Neural cell (in vitro differentiated cells): ENCODE measurements around the gene MICU1. TPM values are rescaled to one million over a fixed set of nuclear protein-coding genes. Genes with fewer than 3 reads are reported as not detected.

Experiments
- H2AFZ ChIP-seq: fragments of 200-600, 300-800 bp; sonication (generic), shearing (Covaris generic); 2 replicates; pipeline ENCODE4 v1.6.0; 2014; ENCODE audit warnings: low read depth, mild to moderate bottlenecking, antibody characterized with exemption, low read length, moderate library complexity
- H3F3A ChIP-seq: fragments of 200-600 bp; shearing (Covaris generic); 2 replicates; pipeline ENCODE4 v1.6.1; 2016; ENCODE audit warnings: mild to moderate bottlenecking, moderate library complexity, mixed read lengths, antibody characterized with exemption, low read length; ENCODE audit not compliant: insufficient read depth, poor library complexity, severe bottlenecking
- H3K27ac ChIP-seq: fragments of 200-600, 300-800 bp; sonication (generic), shearing (Covaris generic); 2 replicates; pipeline ENCODE4 v1.5.1; 2014; ENCODE audit warnings: mild to moderate bottlenecking, low read length, moderate library complexity
- H3K27me3 ChIP-seq: fragments of 300-800, 200-600 bp; sonication (generic), shearing (Covaris generic); 2 replicates; pipeline ENCODE4 v1.6.0; 2014; ENCODE audit warnings: mild to moderate bottlenecking, low read depth, low read length, moderate library complexity; ENCODE audit not compliant: insufficient read depth
- H3K36me3 ChIP-seq: fragments of 300-800, 200-600 bp; sonication (generic), shearing (Covaris generic); 2 replicates; pipeline ENCODE4 v1.5.1; 2014; ENCODE audit warnings: mild to moderate bottlenecking, antibody characterized with exemption, low read length, moderate library complexity; ENCODE audit not compliant: insufficient read depth
- H3K4me2 ChIP-seq: fragments of 300-800, 200-600 bp; sonication (generic), shearing (Covaris generic); 2 replicates; pipeline ENCODE4 v1.6.0; 2014; ENCODE audit warnings: mild to moderate bottlenecking, low read length
- H3K4me3 ChIP-seq: fragments of 300-800, 200-600 bp; sonication (generic), shearing (Covaris generic); 2 replicates; pipeline ENCODE4 v1.5.1; 2014; ENCODE audit warnings: mild to moderate bottlenecking, low read length, moderate library complexity
- H3K79me2 ChIP-seq: fragments of 200-600 bp; shearing (Covaris generic); replicated peaks from 2 replicates; pipeline ENCODE4 v1.6.0; 2014; ENCODE audit warnings: mild to moderate bottlenecking, low read length, moderate library complexity; ENCODE audit not compliant: insufficient read depth
- H3K9ac ChIP-seq: fragments of 300-800, 200-600 bp; sonication (generic), shearing (Covaris generic); 2 replicates; pipeline ENCODE4 v1.6.1; 2016; ENCODE audit warnings: mild to moderate bottlenecking, low read length, mixed read lengths
- H3K9me2 ChIP-seq: fragments of 200-600 bp; shearing (Covaris generic); 2 replicates; pipeline ENCODE4 v1.6.1; 2016; ENCODE audit warnings: mild to moderate bottlenecking, low read length, mixed read lengths; ENCODE audit not compliant: insufficient read depth
- H3K9me3 ChIP-seq: fragments of 200-600, 300-800 bp; sonication (generic), shearing (Covaris generic); 2 replicates; pipeline ENCODE4 v1.6.1; 2016; ENCODE audit warnings: mild to moderate bottlenecking, mixed run types, low read length, moderate library complexity, mixed read lengths
- H4K20me1 ChIP-seq: fragments of 200-600 bp; shearing (Covaris generic); 2 replicates; pipeline ENCODE4 v1.6.1; 2016; ENCODE audit warnings: mild to moderate bottlenecking, mixed run types; ENCODE audit not compliant: insufficient read depth
- EP300 ChIP-seq: fragments of 450-650 bp; conservative IDR thresholded peaks from 2 replicates; pipeline ENCODE4 v1.6.1; 2014; ENCODE audit warnings: antibody characterized with exemption, mild to moderate bottlenecking, moderate library complexity; ENCODE audit not compliant: poor library complexity, severe bottlenecking
- EZH2 ChIP-seq: fragments of 200-600, 300-800 bp; shearing (Covaris generic), sonication (generic); IDR thresholded peaks from 2 replicates; pipeline ENCODE4 v1.6.1; 2014; ENCODE audit warnings: antibody characterized with exemption, low read length, borderline replicate concordance, mild to moderate bottlenecking; ENCODE audit not compliant: insufficient read depth, poor library complexity, severe bottlenecking
- MXI1 ChIP-seq: fragments of 450-650 bp; conservative IDR thresholded peaks from 2 replicates; pipeline ENCODE4 v1.6.1; 2014; ENCODE audit warnings: antibody characterized with exemption, mild to moderate bottlenecking; ENCODE audit not compliant: poor library complexity, severe bottlenecking
- POLR2AphosphoS5 ChIP-seq: IDR thresholded peaks from 2 replicates; pipeline ENCODE4 v1.6.1; 2012
- RAD21 ChIP-seq: fragments of 450-650 bp; conservative IDR thresholded peaks from 2 replicates; pipeline ENCODE4 v1.6.1; 2014; ENCODE audit warnings: antibody characterized with exemption, mild to moderate bottlenecking, moderate library complexity
- SMC3 ChIP-seq: fragments of 450-650 bp; conservative IDR thresholded peaks from 2 replicates; pipeline ENCODE4 v1.6.1; 2014; ENCODE audit warnings: antibody characterized with exemption, mild to moderate bottlenecking, moderate library complexity; ENCODE audit not compliant: poor library complexity
- TAF1 ChIP-seq: IDR thresholded peaks from 2 replicates; pipeline ENCODE4 v1.6.1; 2012; ENCODE audit warnings: low read depth
- polyA plus RNA-seq: library from polyadenylated mRNA; depleted of rRNA; stranded (reverse); fragments of >200 nt; gene quantifications from 2 replicates; pipeline ENCODE4 v1.2.3, GENCODE V29; 2014
- TF ChIP-seq, protein P1 (sequence below): fragments of 450-650 bp; IDR thresholded peaks from 2 replicates; pipeline ENCODE4 v1.5.1; 2014; ENCODE audit warnings: antibody characterized with exemption, mild to moderate bottlenecking, moderate library complexity; ENCODE audit not compliant: poor library complexity, severe bottlenecking
- TF ChIP-seq, protein P2 (sequence below): IDR thresholded peaks from 2 replicates; pipeline ENCODE4 v1.6.1; 2012; ENCODE audit warnings: borderline replicate concordance

Gene MICU1
- polyA plus RNA-seq, 1 donor from 2014 or later, result 86.0 TPM

DNA sequence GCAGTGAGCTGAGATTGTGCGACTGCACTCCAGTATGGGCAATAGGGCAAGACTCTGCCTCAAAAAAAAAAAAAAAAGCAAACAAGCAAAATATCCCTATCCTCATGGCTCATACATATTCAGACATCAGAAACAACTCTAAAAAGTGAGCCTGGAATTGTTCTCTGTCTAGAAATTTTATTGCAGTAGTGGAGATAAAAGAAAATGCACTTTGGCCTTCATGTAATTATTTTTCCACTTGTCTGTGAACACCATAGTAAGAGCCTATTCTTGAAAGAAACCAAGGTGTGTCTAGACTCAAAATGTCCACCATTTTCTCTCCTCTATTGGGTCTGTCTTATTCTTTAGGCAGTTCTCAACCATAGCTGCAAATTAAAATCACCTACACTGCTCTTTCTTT, 35.6 kb upstream of the MICU1 start:
- Histone ChIP-seq H3K27me3 (no peaks in the 10 kb centered on the region), H3K36me3 (no peaks in the 10 kb centered on the region), H3F3A (no peaks in the 10 kb centered on the region), H2AFZ (no peak overlapping the region), H3K9me3 (no peaks in the 10 kb centered on the region), H3K9me2 (no peaks in the 10 kb centered on the region), H4K20me1 (no peaks in the 10 kb centered on the region), H3K4me3 (no peak overlapping the region), H3K9ac (no peak overlapping the region), H3K27ac (no peak overlapping the region), H3K79me2 (no peaks in the 10 kb centered on the region), H3K4me2 (no peak overlapping the region)
- no peak for TF ChIP-seq MXI1
- TF ChIP-seq EZH2, result no peak
- TF ChIP-seq, protein P1, sequence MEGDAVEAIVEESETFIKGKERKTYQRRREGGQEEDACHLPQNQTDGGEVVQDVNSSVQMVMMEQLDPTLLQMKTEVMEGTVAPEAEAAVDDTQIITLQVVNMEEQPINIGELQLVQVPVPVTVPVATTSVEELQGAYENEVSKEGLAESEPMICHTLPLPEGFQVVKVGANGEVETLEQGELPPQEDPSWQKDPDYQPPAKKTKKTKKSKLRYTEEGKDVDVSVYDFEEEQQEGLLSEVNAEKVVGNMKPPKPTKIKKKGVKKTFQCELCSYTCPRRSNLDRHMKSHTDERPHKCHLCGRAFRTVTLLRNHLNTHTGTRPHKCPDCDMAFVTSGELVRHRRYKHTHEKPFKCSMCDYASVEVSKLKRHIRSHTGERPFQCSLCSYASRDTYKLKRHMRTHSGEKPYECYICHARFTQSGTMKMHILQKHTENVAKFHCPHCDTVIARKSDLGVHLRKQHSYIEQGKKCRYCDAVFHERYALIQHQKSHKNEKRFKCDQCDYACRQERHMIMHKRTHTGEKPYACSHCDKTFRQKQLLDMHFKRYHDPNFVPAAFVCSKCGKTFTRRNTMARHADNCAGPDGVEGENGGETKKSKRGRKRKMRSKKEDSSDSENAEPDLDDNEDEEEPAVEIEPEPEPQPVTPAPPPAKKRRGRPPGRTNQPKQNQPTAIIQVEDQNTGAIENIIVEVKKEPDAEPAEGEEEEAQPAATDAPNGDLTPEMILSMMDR, result no peak
- no peak for TF ChIP-seq TAF1
- TF ChIP-seq RAD21, result no peak

DNA sequence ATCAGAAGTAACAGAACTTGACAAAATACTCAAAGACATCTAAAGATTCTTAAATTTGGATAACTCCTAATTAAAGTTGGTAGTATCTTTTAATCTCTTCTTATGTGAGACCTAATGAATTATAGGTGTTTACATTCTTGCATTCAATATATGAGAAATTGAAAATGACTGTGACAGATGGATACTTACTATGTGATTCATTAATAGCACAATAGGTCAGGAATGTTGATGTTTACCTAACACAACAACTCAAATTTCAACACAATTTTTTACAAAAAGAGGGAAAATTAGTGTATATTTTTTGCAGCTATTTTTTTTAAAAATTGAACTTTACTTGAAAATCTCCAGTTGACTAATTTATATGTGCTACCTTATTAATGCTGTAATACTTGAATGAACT, 34.3 kb upstream of the MICU1 start:
- no peaks in the 10 kb centered on the region for H3K79me2 ChIP-seq
- H3F3A ChIP-seq, result no peaks in the 10 kb centered on the region
- no peaks in the 10 kb centered on the region for H3K9me2 ChIP-seq
- no peaks in the 10 kb centered on the region for H3K36me3 ChIP-seq
- no peaks in the 10 kb centered on the region for H4K20me1 ChIP-seq
- no peak overlapping the region for H3K9ac ChIP-seq
- H3K4me3 ChIP-seq, result no peak overlapping the region
- no peaks in the 10 kb centered on the region for H3K27me3 ChIP-seq
- H2AFZ ChIP-seq, result no peak overlapping the region
- TF ChIP-seq RAD21 (no peak), SMC3 (no peak), POLR2AphosphoS5 (no peak), EP300 (no peak), MXI1 (no peak), EZH2 (no peak), TAF1 (no peak)
- TF ChIP-seq, protein P2, sequence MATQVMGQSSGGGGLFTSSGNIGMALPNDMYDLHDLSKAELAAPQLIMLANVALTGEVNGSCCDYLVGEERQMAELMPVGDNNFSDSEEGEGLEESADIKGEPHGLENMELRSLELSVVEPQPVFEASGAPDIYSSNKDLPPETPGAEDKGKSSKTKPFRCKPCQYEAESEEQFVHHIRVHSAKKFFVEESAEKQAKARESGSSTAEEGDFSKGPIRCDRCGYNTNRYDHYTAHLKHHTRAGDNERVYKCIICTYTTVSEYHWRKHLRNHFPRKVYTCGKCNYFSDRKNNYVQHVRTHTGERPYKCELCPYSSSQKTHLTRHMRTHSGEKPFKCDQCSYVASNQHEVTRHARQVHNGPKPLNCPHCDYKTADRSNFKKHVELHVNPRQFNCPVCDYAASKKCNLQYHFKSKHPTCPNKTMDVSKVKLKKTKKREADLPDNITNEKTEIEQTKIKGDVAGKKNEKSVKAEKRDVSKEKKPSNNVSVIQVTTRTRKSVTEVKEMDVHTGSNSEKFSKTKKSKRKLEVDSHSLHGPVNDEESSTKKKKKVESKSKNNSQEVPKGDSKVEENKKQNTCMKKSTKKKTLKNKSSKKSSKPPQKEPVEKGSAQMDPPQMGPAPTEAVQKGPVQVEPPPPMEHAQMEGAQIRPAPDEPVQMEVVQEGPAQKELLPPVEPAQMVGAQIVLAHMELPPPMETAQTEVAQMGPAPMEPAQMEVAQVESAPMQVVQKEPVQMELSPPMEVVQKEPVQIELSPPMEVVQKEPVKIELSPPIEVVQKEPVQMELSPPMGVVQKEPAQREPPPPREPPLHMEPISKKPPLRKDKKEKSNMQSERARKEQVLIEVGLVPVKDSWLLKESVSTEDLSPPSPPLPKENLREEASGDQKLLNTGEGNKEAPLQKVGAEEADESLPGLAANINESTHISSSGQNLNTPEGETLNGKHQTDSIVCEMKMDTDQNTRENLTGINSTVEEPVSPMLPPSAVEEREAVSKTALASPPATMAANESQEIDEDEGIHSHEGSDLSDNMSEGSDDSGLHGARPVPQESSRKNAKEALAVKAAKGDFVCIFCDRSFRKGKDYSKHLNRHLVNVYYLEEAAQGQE, result no peak
- TF ChIP-seq, protein P1, result no peak
- H3K9me3 ChIP-seq, result no peaks in the 10 kb centered on the region
- H3K27ac ChIP-seq, result no peak overlapping the region
- no peak overlapping the region for H3K4me2 ChIP-seq
